ENCODE data around the gene HS3ST6. TPM values are rescaled to one million over a fixed set of nuclear protein-coding genes. Genes with fewer than 3 reads are reported as not detected.
"Not testable (repeated sequence)": the region's sequence is repeated elsewhere in the genome, so short reads cannot be mapped to it uniquely, and the experiment has no call there.

The HS3ST6 gene
- polyA plus RNA-seq, 2 donors = 8.0 to 16.3 TPM

DNA sequence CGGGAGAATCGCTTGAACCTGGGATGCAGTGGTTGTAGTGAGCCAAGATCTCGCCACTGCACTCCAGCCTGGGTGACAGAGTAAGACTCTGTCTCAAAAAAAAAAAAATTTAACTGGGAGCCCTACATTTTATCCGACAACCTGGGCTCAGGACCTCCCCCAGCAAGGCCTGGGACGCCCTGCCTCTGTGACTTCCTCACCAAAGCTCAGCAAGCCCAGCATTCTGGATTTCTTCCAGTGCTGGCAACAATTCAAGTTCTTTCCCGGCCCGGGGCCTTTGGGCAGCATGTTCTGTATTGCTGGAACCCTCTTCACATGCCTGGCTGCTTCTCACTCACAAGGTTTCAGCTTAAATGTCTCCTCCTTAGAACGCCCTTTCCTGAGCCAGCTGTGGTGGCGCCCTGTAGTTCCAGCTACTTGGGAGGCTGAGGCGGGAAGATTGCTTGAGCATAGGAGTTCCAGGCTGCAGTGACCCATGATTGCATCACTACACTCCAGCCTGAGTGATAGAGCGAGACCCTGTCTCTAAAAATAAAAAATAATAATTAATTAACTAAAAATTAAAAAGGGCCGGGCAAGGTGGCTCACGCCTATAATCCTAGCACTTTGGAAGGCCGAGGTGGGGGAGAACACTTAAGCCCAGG, 30.4 kb downstream of the HS3ST6 start:
- Histone ChIP-seq H3K27me3 (ENCODE audit: control insufficient read depth in 1 of 2, insufficient read depth in 2 of 2, low read length in 2 of 2) (peaks cover 0 to 3% of the 10 kb centered on the region in 2 donors), H3K9me3 (ENCODE audit: control insufficient read depth in 2 of 2, insufficient read depth in 1 of 2, low read depth in 1 of 2, low read length in 1 of 2) (no peaks in the 10 kb centered on the region), H3K27ac (ENCODE audit: low read depth in 2 of 2, low read length in 1 of 2) (no peak overlapping the region), H3K36me3 (ENCODE audit: control insufficient read depth in 2 of 2, insufficient read depth in 2 of 2, low read length in 1 of 2) (no peaks in the 10 kb centered on the region), H3K4me3 (ENCODE audit: low read depth in 1 of 2, low read length in 2 of 2) (no peak overlapping the region), H3K4me1 (ENCODE audit: control insufficient read depth in 2 of 2, insufficient read depth in 2 of 2, low read length in 1 of 2) (peaks cover 0 to under 1% of the 10 kb centered on the region in 2 donors)
- 67 to 70% methylated on average over 14 of the region's 14 CpGs for WGBS, 2 donors

DNA sequence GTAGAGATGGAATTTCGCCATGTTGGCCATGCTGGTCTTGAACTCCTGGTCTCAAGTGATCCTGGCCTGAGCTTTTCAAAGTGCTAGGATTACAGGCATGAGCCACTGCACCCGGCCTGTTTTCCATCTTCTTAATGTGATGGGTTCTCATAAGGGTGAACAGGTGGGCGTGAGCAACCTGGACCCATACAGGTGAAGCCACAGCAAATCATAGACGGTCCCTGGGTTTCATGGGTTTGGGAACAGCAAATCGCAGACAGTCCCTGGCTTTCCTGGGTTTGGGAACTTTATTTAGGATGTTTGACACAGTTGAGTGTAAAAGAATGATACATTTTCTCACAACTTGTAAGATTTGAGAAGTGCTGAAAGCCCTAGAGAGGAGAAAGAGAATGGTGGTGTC, 33.3 kb downstream of the HS3ST6 start:
- no peak overlapping the region for H3K4me3 ChIP-seq (ENCODE audit: low read depth in 1 of 2, low read length in 2 of 2)
- no peaks in the 10 kb centered on the region for H3K9me3 ChIP-seq (ENCODE audit: control insufficient read depth in 2 of 2, insufficient read depth in 1 of 2, low read depth in 1 of 2, low read length in 1 of 2)
- whole genome bisulfite sequencing, 2 donors = 80% methylated on average over 5 of the region's 5 CpGs
- H3K36me3 ChIP-seq (ENCODE audit: control insufficient read depth in 2 of 2, insufficient read depth in 2 of 2, low read length in 1 of 2) = no peaks in the 10 kb centered on the region
- H3K27me3 ChIP-seq (ENCODE audit: control insufficient read depth in 1 of 2, insufficient read depth in 2 of 2, low read length in 2 of 2) = no peaks in the 10 kb centered on the region
- H3K27ac ChIP-seq (ENCODE audit: low read depth in 2 of 2, low read length in 1 of 2) = no peak overlapping the region
- no peaks in the 10 kb centered on the region for H3K4me1 ChIP-seq (ENCODE audit: control insufficient read depth in 2 of 2, insufficient read depth in 2 of 2, low read length in 1 of 2)

- no peak overlapping the region for H3K4me3 ChIP-seq (ENCODE audit: low read depth in 1 of 2, low read length in 2 of 2)
- H3K9me3 ChIP-seq (ENCODE audit: control insufficient read depth in 2 of 2, insufficient read depth in 1 of 2, low read depth in 1 of 2, low read length in 1 of 2) = no peaks in the 10 kb centered on the region
- H3K27me3 ChIP-seq (ENCODE audit: control insufficient read depth in 1 of 2, insufficient read depth in 2 of 2, low read length in 2 of 2) = no peaks in the 10 kb centered on the region
- H3K4me1 ChIP-seq (ENCODE audit: control insufficient read depth in 2 of 2, insufficient read depth in 2 of 2, low read length in 1 of 2) = no peaks in the 10 kb centered on the region
- H3K36me3 ChIP-seq (ENCODE audit: control insufficient read depth in 2 of 2, insufficient read depth in 2 of 2, low read length in 1 of 2) = no peaks in the 10 kb centered on the region
- 53 to 65% methylated on average over 13 of the region's 13 CpGs for WGBS, 2 donors
- H3K27ac ChIP-seq (ENCODE audit: low read depth in 2 of 2, low read length in 1 of 2) = no peak overlapping the region
Measured at GRCh38 chr16:1884155-1884760, 34.0 kb downstream of the HS3ST6 start.

DNA sequence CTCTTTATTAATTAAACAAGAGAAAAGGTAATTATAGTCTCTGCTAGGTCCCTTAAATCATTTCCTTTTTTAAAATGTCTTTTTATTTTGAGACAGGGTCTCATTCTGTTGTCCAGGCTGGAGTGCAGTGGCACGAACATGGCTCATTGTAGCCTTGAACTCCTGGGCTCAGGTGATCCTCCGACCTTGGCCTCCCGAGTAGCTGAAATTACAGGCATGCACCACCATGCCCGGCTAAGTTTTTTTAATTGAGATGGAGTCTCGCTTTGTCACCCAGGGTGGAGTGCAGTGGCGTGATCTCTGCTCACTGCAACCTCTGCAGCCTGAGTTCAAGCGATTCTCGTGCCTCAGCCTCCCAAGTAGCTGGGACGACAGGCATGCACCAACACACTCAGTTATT, 37.0 kb downstream of the HS3ST6 start:
- not testable (repeated sequence) for H3K9me3 ChIP-seq (ENCODE audit: control insufficient read depth in 2 of 2, insufficient read depth in 1 of 2, low read depth in 1 of 2, low read length in 1 of 2); H3K4me1 ChIP-seq (ENCODE audit: control insufficient read depth in 2 of 2, insufficient read depth in 2 of 2, low read length in 1 of 2); H3K27me3 ChIP-seq (ENCODE audit: control insufficient read depth in 1 of 2, insufficient read depth in 2 of 2, low read length in 2 of 2); H3K36me3 ChIP-seq (ENCODE audit: control insufficient read depth in 2 of 2, insufficient read depth in 2 of 2, low read length in 1 of 2); H3K27ac ChIP-seq (ENCODE audit: low read depth in 2 of 2, low read length in 1 of 2); H3K4me3 ChIP-seq (ENCODE audit: low read depth in 1 of 2, low read length in 2 of 2)
- WGBS, 2 donors = 87 to 88% methylated on average over 9 of the region's 9 CpGs

DNA sequence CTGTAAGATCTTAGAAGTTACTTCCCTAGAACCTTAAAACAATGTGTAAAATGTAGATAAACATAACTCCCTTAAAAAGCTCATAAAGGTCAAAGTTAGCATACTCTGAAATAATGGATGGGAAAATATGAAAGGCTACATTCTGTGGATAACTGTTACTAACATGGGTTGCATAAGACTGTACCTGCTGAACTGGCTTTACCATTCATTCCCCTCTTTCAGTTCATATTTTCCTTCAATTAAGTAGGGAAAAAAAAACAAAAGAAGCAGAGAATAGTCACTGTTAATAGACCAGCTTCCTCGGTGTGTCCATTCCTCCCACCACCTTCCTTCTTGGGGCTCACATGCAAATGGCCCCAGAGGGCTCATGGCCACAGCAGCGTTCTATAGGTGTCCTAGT, 38.7 kb downstream of the HS3ST6 start:
- H3K27ac ChIP-seq (ENCODE audit: low read depth in 2 of 2, low read length in 1 of 2) = peak overlapping the region in 1 of 2 donors; percentile 26
- H3K27me3 ChIP-seq (ENCODE audit: control insufficient read depth in 1 of 2, insufficient read depth in 2 of 2, low read length in 2 of 2) = no peaks in the 10 kb centered on the region
- H3K9me3 ChIP-seq (ENCODE audit: control insufficient read depth in 2 of 2, insufficient read depth in 1 of 2, low read depth in 1 of 2, low read length in 1 of 2) = no peaks in the 10 kb centered on the region
- H3K4me1 ChIP-seq (ENCODE audit: control insufficient read depth in 2 of 2, insufficient read depth in 2 of 2, low read length in 1 of 2) = no peaks in the 10 kb centered on the region
- H3K4me3 ChIP-seq (ENCODE audit: low read depth in 1 of 2, low read length in 2 of 2) = no peak overlapping the region
- no peaks in the 10 kb centered on the region for H3K36me3 ChIP-seq (ENCODE audit: control insufficient read depth in 2 of 2, insufficient read depth in 2 of 2, low read length in 1 of 2)
- WGBS, 2 donors = 39 to 44% methylated on average over 2 of the region's 2 CpGs

- no peak overlapping the region for H3K27ac ChIP-seq (ENCODE audit: low read depth in 2 of 2, low read length in 1 of 2)
Measured at GRCh38 chr16:1878256-1878655, 40.0 kb downstream of the HS3ST6 start.

DNA sequence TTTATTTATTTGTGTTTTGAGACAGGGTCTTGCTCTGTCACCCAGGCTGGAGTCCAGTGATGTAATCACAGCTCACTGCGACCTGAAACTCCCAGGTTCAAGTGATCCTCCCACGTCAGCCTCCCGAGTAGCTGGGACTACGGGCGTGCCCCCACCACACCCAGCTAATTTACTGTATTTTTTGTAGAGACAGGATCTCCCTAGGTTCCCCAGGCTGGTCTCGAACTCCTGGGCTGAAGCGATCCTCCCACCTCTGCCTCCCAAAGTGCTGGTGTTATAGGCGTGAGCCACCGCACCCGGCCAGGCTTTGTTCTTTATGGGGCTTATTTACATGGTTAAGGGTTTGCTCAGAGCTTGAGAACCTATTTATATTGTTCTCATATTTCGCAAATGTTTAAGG, 40.4 kb downstream of the HS3ST6 start:
- H3K36me3 ChIP-seq (ENCODE audit: control insufficient read depth in 2 of 2, insufficient read depth in 2 of 2, low read length in 1 of 2) = no peaks in the 10 kb centered on the region
- no peaks in the 10 kb centered on the region for H3K9me3 ChIP-seq (ENCODE audit: control insufficient read depth in 2 of 2, insufficient read depth in 1 of 2, low read depth in 1 of 2, low read length in 1 of 2)
- no peak overlapping the region for H3K4me3 ChIP-seq (ENCODE audit: low read depth in 1 of 2, low read length in 2 of 2)
- H3K4me1 ChIP-seq (ENCODE audit: control insufficient read depth in 2 of 2, insufficient read depth in 2 of 2, low read length in 1 of 2) = no peaks in the 10 kb centered on the region
- 56 to 58% methylated on average over 11 of the region's 11 CpGs for WGBS, 2 donors
- H3K27me3 ChIP-seq (ENCODE audit: control insufficient read depth in 1 of 2, insufficient read depth in 2 of 2, low read length in 2 of 2) = no peaks in the 10 kb centered on the region
- H3K27ac ChIP-seq (ENCODE audit: low read depth in 2 of 2, low read length in 1 of 2) = no peak overlapping the region

More at GRCh38 chr16:1878256-1878655, 40.0 kb downstream of the HS3ST6 start:
- Histone ChIP-seq H3K27me3 (ENCODE audit: control insufficient read depth in 1 of 2, insufficient read depth in 2 of 2, low read length in 2 of 2) (no peaks in the 10 kb centered on the region), H3K9me3 (ENCODE audit: control insufficient read depth in 2 of 2, insufficient read depth in 1 of 2, low read depth in 1 of 2, low read length in 1 of 2) (no peaks in the 10 kb centered on the region), H3K36me3 (ENCODE audit: control insufficient read depth in 2 of 2, insufficient read depth in 2 of 2, low read length in 1 of 2) (no peaks in the 10 kb centered on the region), H3K4me3 (ENCODE audit: low read depth in 1 of 2, low read length in 2 of 2) (no peak overlapping the region), H3K4me1 (ENCODE audit: control insufficient read depth in 2 of 2, insufficient read depth in 2 of 2, low read length in 1 of 2) (no peaks in the 10 kb centered on the region)
- WGBS, 2 donors = 69 to 74% methylated on average over 5 of the region's 5 CpGs

GRCh38 chr16:1877089-1877488, 41.1 kb downstream of the HS3ST6 start:
- H3K27me3 ChIP-seq (ENCODE audit: control insufficient read depth in 1 of 2, insufficient read depth in 2 of 2, low read length in 2 of 2) = peaks cover 0 to 4% of the 10 kb centered on the region in 2 donors
- peaks cover 2 to 4% of the 10 kb centered on the region in 2 donors for H3K4me1 ChIP-seq (ENCODE audit: control insufficient read depth in 2 of 2, insufficient read depth in 2 of 2, low read length in 1 of 2)
- no peaks in the 10 kb centered on the region for H3K36me3 ChIP-seq (ENCODE audit: control insufficient read depth in 2 of 2, insufficient read depth in 2 of 2, low read length in 1 of 2)
- peak overlapping the region in 1 of 2 donors; percentile 26 for H3K27ac ChIP-seq (ENCODE audit: low read depth in 2 of 2, low read length in 1 of 2)
- WGBS, 2 donors = 41 to 45% methylated on average over 6 of the region's 6 CpGs
- H3K4me3 ChIP-seq (ENCODE audit: low read depth in 1 of 2, low read length in 2 of 2) = no peak overlapping the region
- H3K9me3 ChIP-seq (ENCODE audit: control insufficient read depth in 2 of 2, insufficient read depth in 1 of 2, low read depth in 1 of 2, low read length in 1 of 2) = peaks cover 0 to under 1% of the 10 kb centered on the region in 2 donors

- Histone ChIP-seq H3K4me1 (ENCODE audit: control insufficient read depth in 2 of 2, insufficient read depth in 2 of 2, low read length in 1 of 2) (peaks cover 4% of the 10 kb centered on the region in 2 donors), H3K9me3 (ENCODE audit: control insufficient read depth in 2 of 2, insufficient read depth in 1 of 2, low read depth in 1 of 2, low read length in 1 of 2) (peaks cover 0 to 2% of the 10 kb centered on the region in 2 donors), H3K27ac (ENCODE audit: low read depth in 2 of 2, low read length in 1 of 2) (no peak overlapping the region), H3K27me3 (ENCODE audit: control insufficient read depth in 1 of 2, insufficient read depth in 2 of 2, low read length in 2 of 2) (peaks cover 0 to 7% of the 10 kb centered on the region in 2 donors), H3K36me3 (ENCODE audit: control insufficient read depth in 2 of 2, insufficient read depth in 2 of 2, low read length in 1 of 2) (no peaks in the 10 kb centered on the region), H3K4me3 (ENCODE audit: low read depth in 1 of 2, low read length in 2 of 2) (no peak overlapping the region)
- 68 to 79% methylated on average over 7 of the region's 7 CpGs for WGBS, 2 donors
Measured at GRCh38 chr16:1876468-1876867, 41.7 kb downstream of the HS3ST6 start.

GRCh38 chr16:1876066-1876465, 42.1 kb downstream of the HS3ST6 start:
- H3K27ac ChIP-seq (ENCODE audit: low read depth in 2 of 2, low read length in 1 of 2); H3K27me3 ChIP-seq (ENCODE audit: control insufficient read depth in 1 of 2, insufficient read depth in 2 of 2, low read length in 2 of 2); H3K9me3 ChIP-seq (ENCODE audit: control insufficient read depth in 2 of 2, insufficient read depth in 1 of 2, low read depth in 1 of 2, low read length in 1 of 2); H3K4me1 ChIP-seq (ENCODE audit: control insufficient read depth in 2 of 2, insufficient read depth in 2 of 2, low read length in 1 of 2); H3K36me3 ChIP-seq (ENCODE audit: control insufficient read depth in 2 of 2, insufficient read depth in 2 of 2, low read length in 1 of 2); H3K4me3 ChIP-seq (ENCODE audit: low read depth in 1 of 2, low read length in 2 of 2): not testable (repeated sequence)
- 84 to 86% methylated on average over 13 of the region's 13 CpGs for WGBS, 2 donors

All from esophagus (tissue), 2 donors.